Raji (cell line): ENCODE measurements around the gene CBLIF.

Experiments
- POLR2A ChIP-seq: IDR thresholded peaks from 2 replicates; pipeline ENCODE4 v1.6.1; 2011; ENCODE audit warnings: low read depth, low read length, control low read depth; ENCODE audit not compliant: insufficient read depth

The CBLIF gene

GRCh38 chr11:59857439-59858434 lies 12.4 kb upstream of the CBLIF start:
- no peak for TF ChIP-seq POLR2A

GRCh38 chr11:59854871-59855270 lies 9.6 kb upstream of the CBLIF start:
- no peak for TF ChIP-seq POLR2A

- TF ChIP-seq POLR2A = no peak
Observed at GRCh38 chr11:59849129-59849528, 3.8 kb upstream of the CBLIF start.

GRCh38 chr11:59847626-59848025 lies 2.3 kb upstream of the CBLIF start:
- TF ChIP-seq POLR2A = no peak

DNA sequence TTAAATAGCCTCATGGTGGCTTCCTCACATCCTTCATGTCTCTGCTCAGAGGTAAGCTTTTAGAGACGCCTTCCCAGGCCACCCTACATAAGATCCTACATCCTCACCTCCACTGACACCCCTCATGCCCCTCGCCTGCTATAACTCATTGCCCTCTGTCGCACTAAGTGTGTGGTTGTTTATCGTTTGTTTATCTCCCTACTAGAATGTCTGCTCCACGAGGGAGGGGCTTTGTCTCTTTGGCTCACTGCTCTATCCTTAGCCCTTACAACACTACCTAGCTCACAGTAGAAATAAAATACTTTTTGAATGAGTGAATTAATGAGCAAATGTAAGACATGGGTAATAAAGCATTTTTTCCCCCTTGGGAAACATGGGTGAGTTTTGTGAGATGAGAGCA lies 1.3 kb upstream of the CBLIF start:
- TF ChIP-seq POLR2A = no peak

DNA sequence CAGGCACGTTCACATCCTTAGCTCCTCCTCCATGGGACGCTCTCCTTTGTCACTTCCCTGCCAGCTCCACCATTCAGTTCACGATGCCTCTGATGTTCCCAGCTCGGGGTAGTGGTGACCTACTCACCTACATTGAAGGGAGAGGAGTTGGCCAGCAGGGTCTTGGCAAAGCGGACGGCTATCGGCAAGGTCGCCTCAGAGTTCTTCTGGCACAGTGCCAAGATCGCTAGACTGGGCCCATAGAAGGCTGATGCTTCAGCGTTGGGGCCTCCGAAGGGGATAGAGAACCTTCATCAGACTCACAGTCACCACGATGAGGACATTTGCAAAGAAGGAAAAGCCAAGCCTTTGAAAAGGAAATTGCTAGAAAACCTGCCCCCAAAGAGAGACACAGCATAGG lies 3.0 kb downstream of the CBLIF start:
- TF ChIP-seq POLR2A = no peak

DNA sequence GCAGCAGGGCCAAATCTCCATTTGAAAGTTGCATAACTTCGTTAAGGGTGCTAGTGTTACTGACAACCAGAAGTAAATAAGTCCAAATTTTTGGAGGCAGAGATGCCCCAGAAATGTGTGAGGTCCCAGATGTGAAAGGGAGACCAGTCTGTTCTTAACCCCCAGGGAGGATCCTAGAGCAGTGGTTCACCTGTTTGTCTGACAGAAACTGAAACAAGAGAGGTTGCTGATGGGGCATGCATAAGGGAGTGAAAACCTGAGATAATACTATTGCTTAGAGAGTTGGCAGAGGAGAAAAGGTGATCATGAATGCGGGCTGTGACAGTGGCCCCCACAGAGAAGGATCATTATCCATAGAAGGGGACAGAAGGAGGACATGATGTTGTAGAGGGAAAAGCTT lies 3.8 kb downstream of the CBLIF start:
- no peak for TF ChIP-seq POLR2A

DNA sequence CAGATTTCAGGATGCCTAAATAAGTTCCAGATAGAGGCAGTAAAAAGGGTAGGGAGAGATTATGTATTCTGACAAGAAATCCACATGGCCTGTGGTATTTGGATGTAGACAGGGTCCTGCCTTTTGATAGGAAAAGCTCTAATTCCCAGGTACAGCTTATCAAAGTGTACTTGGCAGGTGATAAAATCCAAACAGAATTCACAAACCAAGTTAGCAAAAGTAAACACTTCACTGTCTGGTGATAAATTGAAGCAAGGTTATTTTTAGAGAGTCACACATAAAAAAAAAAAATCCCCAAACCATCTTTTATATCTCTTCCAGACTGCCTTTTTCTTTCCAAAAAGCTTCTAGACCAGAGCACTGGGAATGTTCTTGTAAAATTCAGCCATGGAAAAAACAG lies 5.7 kb downstream of the CBLIF start:
- TF ChIP-seq POLR2A = no peak

- no peak for TF ChIP-seq POLR2A
Observed at GRCh38 chr11:59833602-59834001, 11.7 kb downstream of the CBLIF start.

- TF ChIP-seq POLR2A = no peak
Observed at GRCh38 chr11:59829358-59829757, 15.9 kb downstream of the CBLIF start.

- TF ChIP-seq POLR2A = no peak
Observed at GRCh38 chr11:59822989-59823566, 22.2 kb downstream of the CBLIF start.

- TF ChIP-seq POLR2A = no peak
Observed at GRCh38 chr11:59818572-59818971, 26.7 kb downstream of the CBLIF start.

GRCh38 chr11:59815754-59816153 lies 29.5 kb downstream of the CBLIF start:
- TF ChIP-seq POLR2A = no peak

GRCh38 chr11:59814021-59814420 lies 31.3 kb downstream of the CBLIF start:
- no peak for TF ChIP-seq POLR2A

DNA sequence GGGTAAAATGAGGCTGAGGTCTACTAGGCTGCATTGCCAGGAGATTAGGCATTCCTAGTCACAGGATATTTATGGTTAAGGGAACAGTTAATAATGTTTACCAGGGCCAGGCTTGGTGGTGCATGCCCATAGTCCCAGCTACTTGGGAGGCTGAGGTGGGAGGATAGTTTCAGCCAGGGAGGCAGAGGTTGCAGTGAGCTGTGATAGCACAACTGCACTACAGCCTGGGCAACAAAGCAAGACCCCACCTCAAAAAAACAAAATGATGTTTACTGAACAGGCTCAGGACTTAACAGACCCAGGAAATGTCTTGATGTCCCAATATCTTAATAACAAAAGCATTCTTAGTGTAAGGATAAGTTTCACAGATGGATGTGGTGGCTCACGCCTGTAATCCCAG lies 31.9 kb downstream of the CBLIF start:
- TF ChIP-seq POLR2A = no peak

DNA sequence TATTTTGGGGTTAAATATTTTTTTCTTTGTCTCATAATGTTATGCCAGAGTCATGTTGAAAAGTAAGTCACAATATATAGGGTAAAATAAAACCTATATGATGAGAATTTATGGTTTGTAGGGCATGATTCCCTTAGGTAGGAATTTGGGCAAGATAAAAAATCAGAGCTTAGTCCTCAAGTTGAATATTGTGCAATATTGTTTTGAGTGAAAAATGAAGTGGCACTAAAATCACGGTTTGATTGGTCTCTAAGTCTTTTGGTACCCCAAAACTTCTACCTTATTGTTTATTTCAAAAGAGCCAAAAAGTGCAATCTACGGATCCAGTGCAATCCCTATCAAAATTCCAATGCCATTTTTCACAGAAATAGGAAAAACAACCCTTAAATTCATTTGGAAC lies 33.1 kb downstream of the CBLIF start:
- no peak for TF ChIP-seq POLR2A

DNA sequence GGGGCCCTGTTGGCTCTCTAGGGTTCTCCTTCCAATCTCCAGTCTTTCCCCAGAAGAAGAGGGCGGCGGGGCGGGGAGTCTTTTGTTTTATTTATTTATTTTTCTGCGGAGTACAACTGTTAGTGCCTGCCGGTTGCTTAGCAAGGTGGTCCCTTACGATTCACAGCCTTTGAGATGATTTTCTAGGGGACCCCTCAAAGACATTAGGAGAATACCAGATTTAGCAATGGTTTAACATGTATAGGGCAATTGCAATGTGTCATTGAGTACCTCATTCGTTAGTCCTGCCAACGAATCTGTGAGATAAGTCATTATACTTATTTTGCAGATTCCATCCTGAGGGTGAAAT lies 34.4 kb downstream of the CBLIF start:
- no peak for TF ChIP-seq POLR2A

GRCh38 chr11:59810189-59810910 lies 34.9 kb downstream of the CBLIF start, which contains the start of gene MRPL16:
Gene MRPL16, minus strand, starts transcription at chr11:59810778. Its CDS starts 120 bp downstream, at chr11:59810658.
- TF ChIP-seq POLR2A = peak; percentile 94
